Stomach (tissue), 4 donors: Measurements from ENCODE around the gene TNFRSF8.

Experiments
- POLR2A ChIP-seq, 4 donors: fragments of 450-650 bp; IDR thresholded peaks; one replicate each; pipeline ENCODE4 v1.6.1; 2016; ENCODE audit warnings: antibody characterized with exemption in 4 of 4, control low read depth in 2 of 4, mild to moderate bottlenecking in 1 of 4, moderate library complexity in 1 of 4
- POLR2AphosphoS5 ChIP-seq, 3 donors: sonication (generic); formaldehyde crosslinking; IDR thresholded peaks; one replicate each; pipeline ENCODE4 v1.6.1; 2016; ENCODE audit warnings: antibody characterized with exemption in 3 of 3

DNA sequence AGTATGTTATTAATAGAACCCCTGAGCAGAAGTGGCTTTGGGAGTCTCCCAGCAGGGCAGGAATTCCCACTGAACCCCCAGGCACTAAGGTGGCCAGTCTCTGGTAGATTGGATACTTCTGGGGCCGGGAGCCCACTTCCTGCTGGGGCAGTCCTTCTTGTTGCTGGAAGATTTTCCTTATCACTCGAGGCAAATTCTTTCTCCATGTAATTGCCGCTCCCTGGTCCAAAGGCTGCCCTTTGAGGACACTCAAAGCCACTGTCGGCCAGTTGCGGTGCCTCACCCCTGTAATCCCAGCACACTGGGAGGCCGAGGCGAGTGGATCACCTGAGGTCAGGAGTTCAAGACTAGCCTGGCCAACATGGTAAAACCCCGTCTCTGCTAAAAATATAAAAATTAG is 81.1 kb downstream of the TNFRSF8 start:
- TF ChIP-seq POLR2AphosphoS5 (IDR thresholded peaks at IDR 0.05) (no peak), POLR2A (IDR thresholded peaks at IDR 0.05) (no peak)
